Measurements from ENCODE around the gene HEPACAM.

- TF ChIP-seq, protein P1, sequence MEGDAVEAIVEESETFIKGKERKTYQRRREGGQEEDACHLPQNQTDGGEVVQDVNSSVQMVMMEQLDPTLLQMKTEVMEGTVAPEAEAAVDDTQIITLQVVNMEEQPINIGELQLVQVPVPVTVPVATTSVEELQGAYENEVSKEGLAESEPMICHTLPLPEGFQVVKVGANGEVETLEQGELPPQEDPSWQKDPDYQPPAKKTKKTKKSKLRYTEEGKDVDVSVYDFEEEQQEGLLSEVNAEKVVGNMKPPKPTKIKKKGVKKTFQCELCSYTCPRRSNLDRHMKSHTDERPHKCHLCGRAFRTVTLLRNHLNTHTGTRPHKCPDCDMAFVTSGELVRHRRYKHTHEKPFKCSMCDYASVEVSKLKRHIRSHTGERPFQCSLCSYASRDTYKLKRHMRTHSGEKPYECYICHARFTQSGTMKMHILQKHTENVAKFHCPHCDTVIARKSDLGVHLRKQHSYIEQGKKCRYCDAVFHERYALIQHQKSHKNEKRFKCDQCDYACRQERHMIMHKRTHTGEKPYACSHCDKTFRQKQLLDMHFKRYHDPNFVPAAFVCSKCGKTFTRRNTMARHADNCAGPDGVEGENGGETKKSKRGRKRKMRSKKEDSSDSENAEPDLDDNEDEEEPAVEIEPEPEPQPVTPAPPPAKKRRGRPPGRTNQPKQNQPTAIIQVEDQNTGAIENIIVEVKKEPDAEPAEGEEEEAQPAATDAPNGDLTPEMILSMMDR (conservative IDR thresholded peaks at IDR 0.05; ENCODE audit: low read depth, low read length), result no peak
- TF ChIP-seq EZH2 (IDR thresholded peaks at IDR 0.05; ENCODE audit: borderline replicate concordance, low read depth, low read length, poor library complexity, severe bottlenecking), result no peak
Observed at GRCh38 chr11:124874571-124875255, 61.1 kb downstream of the HEPACAM start.
